Activated T-cell treated with anti-CD3 and anti-CD28 coated beads, Interleukin-2, amount 50 U/mL, for 1 hour (primary cell): ENCODE data around the gene WHRN.

Experiments
- DNase-seq: peaks from one replicate; pipeline ENCODE4 v3.0.0-alpha.2; 2020

WHRN gene

DNA sequence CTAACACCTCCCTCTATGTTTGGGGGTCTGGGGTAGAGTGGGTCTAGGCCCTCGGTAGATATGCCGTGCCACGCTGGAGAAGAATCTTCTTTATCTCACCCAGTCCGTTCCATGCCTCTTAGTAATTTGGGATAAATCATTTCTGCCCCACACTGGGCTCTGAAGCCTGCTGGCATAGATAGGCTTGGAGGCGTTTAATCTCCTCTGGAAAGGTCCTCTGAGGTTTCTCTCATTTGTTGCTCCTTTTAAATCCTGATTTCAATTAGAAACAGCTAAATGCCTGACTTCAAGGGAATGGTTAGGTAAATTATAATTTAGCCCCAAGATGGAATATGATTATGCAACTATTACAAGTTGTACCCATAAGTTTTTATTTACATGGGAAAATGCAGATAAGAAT is 59.7 kb downstream of the WHRN start:
- no peak for DNase-seq

DNA sequence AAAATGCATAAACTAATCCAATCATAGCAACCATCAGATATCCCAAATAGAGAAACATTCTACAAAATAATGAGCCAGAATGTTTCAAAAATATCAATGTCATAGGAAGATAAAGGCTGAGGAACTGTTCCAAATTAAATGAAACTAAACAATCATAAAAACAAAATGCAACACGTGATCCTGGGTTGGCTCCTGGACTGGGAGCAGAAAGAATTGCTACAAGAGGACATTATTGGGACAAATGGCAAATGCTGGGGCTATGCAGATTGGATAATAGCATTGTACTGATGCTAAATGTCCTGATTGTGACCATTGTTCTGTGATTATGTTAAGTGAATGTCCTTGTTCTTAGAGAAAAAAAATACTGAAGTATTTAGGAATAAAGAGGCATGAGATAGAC is 63.3 kb downstream of the WHRN start:
- DNase-seq = no peak

- DNase-seq = no peak
Observed at GRCh38 chr9:114437401-114437893, 67.8 kb downstream of the WHRN start.

GRCh38 chr9:114434878-114435311 is 70.4 kb downstream of the WHRN start:
- DNase-seq = no peak

DNA sequence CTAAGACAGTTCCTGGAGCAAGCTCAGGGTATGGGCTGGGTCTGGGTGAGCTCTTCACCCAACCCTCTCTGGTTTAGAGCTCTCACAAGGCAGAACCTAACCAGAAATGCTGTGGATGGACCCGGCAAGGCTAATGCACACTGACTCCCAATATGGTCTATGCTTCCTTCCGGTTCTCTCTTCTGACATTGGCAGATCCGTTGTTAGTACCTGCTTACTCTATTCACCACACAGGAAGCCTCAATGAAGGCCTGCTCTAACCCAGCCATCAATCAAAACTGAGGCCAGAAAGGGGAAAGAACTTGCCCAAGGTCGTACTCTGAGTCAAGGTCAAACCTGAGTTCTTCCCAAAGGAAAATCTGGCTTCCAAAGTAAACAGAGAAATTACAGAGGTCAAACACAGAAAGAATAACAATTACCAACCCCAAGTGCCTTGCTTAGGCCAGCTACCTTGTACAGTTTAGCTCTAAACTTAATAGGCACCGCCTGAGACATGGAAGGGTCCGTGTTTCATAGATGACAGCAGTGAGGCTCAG is 71.5 kb downstream of the WHRN start:
- DNase-seq = no peak

- no peak for DNase-seq
Observed at GRCh38 chr9:114433086-114433485, 72.2 kb downstream of the WHRN start.

DNA sequence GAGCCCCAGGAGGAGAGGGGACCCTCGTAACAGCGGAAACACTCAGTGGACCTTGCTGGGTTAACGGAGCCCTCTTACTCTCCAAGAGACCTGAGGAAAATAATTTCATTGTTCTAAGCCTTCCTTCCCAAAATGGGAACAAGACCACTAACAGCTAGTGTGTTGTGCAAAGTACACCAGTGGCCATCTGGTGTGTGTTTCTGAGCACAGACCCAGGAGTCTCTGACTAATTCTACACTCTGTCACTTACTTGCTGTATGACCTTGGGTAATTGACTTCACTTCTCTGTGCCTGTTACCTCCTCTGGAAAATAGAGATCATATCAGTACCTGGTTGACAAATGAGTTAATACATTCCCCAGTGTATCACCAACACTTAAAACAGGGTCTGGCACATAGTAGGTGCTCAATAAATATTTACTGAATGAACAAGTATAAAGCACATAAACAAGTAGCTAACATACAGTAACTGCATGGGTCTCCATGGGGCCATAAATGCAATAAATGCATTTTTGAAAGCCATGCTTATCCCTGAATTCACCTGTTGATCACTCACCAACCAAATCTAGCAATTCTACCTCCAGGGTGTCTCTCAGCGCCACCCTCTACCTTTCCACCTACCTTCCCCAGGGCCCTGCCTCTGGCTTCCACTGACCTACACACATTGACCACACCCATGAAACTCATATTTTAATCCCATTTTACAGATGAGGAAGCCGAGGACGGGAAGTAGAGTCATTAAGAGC is 72.8 kb downstream of the WHRN start:
- no peak for DNase-seq

- no peak for DNase-seq
Observed at GRCh38 chr9:114431770-114432169, 73.5 kb downstream of the WHRN start.

- DNase-seq = no peak
Observed at GRCh38 chr9:114431003-114431402, 74.3 kb downstream of the WHRN start.

- DNase-seq = no peak
Observed at GRCh38 chr9:114430457-114430856, 74.8 kb downstream of the WHRN start.

- no peak for DNase-seq
Observed at GRCh38 chr9:114429488-114429887, 75.8 kb downstream of the WHRN start.

DNA sequence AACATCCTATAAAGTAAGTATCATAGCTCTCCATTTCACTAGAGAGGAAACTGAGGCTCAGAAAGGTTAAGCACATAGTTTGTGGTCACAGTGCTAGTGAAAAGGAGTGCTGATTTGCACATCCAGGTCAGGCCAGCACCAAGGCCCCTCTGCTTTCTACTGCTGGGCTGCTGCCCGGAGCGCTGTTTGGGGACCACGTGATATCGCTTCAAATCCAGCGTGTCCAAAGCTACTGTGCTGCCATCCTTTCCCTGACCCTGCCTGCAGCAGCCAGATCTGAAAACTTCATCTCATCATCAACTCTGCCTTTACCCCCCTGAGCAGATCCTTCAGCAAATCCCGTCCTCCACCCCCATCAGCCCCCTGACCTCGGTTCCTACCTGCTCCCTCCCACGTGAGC is 76.8 kb downstream of the WHRN start:
- DNase-seq = no peak

DNA sequence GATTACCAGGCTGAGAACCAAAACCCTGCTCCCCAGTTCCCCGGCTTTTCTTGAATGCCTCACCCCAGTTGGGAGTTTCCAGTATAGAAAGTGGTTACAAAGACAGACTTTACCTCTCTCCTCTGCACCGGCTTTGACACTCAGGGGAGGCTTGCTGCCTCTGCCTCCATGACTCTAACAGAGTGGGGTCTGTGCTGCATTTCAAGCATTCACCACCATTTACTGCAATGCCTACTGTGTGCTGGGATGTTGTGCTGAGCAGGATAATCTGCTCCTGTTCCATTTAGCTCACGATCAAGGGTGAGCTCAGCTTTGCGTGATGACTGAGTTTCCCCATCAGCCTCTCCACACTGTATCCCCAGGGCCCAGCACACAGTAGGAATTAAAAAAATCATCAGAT is 77.6 kb downstream of the WHRN start:
- no peak for DNase-seq

DNA sequence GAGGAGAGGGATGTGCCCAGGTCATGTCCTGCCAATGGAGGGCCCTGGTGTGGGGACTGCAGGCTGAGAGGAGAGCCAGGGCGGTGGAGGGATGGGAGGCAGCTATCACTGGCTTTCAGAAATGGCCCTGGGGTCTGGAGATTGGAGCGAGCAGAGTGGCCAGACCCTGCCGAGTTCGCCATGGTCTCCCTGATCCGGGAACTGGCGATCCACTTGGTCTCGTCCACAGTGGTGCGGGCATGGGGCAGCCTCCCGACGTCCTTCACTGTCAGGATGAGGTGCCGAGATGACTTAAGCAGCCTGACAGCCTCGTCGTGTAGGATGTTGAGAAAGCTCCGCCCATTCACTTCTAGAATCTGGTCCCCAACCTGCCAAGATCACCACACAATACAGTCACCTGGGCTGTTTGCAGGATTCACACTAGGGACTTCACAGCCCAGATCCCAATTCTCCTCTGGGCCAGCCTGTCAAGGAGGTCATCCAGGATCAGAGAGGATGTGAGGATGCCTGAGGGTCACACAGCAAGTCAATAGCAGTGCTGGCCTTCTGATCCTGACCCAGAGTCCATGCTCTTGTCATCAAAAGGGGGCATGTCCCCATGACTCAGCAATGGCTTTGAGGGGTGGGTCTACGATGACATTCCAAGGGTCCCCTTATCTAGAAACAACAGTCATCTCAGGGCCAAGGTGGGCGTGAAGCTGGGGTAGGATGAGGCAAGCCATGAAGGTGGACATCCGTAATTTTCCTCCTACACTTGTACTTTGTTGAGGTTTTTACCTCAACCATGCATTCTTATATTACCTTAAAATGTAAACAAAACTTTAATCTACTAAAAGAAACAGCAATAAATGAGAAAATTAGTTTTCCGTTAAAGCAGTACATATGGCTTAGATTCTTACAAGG is 79.0 kb downstream of the WHRN start:
- DNase-seq = no peak

DNA sequence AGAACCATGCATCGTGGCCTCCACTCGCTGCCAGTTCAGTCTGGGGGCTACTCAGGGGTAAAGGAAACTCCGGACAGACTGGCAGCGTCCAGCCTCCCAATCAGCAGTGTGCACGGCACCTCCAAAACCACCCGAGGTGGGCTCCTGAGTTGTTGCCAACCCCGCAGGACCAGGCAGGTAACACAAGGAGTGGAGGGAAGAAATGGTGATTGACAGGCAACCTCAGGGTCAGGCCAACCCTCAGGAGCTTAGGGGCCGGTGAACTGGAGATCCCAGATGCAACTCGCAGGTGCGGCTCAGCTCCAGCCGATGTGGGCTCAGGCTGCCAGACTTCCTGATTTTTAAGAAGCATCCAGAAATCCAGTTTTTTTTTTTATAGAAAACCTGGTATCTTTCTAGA is 80.1 kb downstream of the WHRN start:
- no peak for DNase-seq

DNA sequence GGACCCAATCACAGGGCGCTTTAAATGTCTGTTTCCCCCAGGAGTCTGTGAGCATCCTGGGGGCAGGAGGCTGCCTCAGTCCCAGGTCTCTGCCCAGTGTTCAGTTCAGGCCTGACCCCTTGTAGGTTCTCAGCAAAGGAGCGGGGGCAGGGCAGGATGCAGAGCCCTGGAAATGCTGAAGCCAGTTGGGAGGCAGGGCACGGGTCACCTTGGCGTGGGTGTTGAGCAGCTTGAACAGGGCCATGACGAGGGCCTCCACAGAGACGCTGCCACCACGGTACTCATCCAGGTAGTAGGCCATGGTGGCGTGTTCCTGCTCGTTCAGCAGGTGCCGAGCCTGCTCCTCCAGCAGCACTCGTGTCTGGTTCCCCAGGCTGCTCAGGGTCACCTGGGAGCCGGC is 81.1 kb downstream of the WHRN start:
- DNase-seq = no peak

DNA sequence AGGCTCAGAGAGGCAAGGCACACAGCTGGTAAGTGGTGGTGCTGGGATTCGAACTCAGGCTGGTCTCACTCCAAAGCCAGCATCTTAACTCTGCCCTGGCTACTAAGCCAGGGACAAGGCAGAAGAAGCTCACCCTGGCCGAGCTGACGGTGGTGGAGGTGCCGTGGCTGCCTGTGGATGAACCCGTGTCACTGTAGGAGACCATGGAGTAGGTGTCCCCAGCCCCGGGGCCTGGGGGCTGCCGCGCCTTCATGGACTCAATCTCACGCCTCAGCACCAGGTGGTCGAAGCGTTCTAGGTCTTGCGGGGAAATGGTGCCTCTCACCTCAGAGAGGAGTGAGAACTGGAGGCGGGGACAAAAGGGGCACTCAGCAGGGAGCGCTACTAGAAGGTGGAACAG is 82.1 kb downstream of the WHRN start:
- no peak for DNase-seq

DNA sequence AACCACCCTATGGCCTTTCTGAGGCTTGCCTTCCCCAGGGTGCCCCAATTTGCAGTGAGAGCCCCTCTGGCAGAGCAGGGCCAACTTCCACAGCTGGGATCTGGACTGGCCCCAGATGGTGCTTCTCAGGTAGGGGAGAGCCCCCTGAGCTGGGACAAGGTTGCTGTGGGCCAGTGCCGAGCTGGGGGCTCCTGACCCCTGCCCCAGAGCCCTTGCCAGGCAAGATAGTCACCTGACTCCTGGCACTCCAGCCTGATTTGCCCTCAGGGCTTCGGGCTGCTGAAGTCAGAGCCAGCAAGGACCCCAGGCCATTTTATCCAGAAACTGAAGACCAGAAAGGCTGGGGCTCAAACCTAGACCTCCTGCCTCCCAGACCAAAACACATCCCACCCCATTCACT is 84.1 kb downstream of the WHRN start:
- DNase-seq = no peak

DNA sequence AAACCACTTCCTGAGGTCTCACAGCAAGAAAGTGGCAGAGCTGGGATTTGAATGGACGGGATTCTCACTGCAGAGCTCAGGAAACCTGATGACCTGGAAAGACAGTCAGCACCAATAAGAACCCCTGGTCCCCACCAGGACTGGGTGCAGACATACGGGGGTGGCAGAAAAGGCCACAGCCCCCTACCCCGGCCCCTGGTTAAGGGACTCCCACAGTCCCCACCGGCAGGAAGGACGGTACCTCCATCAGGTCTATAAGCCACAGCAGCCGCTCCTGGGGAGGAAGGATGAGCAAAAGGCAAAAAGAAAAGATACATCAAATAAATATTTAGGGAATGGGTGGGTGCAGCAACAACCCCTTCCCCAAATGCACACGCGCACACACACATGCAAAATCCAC is 85.5 kb downstream of the WHRN start:
- no peak for DNase-seq

- no peak for DNase-seq
Observed at GRCh38 chr9:114418053-114418452, 87.2 kb downstream of the WHRN start.

DNA sequence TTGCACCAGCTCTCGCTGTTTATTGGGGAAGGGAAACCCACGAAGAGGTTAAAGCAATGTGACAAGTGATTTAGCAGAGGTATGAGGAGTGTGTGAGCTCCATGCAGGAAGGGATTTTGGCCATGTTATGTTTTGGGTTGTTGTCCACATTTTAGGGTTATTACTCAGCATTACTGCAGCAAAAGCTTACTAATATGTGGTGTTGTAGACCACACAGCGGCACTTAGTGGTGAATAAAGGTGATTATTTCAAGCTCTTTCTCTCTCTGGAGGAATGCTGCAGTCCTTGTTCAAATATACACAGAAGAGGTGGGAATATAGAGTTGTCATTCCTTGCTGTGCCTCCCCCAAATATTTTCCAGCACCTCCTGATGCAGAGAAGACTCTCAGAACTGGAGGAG is 87.8 kb downstream of the WHRN start:
- DNase-seq = no peak

GRCh38 chr9:114416906-114417305 is 88.4 kb downstream of the WHRN start:
- no peak for DNase-seq

DNA sequence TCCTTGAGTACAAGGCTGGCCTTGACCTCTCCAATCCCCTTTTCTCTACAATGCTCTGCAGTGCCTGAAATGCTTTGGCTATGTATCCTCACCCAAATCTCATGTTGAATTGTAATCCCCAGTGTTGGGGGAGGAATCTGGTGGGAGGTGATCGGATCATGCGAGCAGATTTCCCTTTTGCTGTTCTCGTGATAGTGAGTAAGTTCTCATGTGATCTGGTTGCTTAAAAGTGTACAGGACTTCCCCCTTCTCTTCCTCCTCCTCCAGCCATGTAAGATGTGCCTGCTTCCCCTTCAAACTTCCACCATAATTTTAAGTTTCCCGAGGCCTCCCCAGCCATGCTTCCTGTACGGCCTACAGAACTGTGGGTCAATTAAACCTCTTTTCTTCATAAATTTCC is 89.0 kb downstream of the WHRN start:
- DNase-seq = no peak

DNA sequence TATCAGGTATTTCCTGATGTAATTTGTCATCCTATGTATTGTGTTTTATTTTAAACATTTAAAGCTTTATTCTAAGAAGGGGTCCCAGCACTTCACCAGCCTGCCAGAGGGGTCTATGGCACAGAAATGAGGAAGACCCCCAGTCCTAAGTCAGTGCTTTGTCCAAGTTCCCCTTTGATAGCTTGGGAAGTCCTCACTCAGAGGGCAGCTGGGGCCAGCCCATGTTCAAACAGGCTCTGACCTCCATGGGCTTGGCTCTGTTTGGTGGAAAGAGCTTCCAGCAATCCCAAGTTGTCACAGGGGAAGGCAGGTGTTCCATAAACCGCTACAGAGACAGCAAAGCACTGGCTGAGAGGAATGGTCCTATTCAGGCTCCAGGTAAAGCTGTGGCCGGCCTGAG is 90.9 kb downstream of the WHRN start:
- no peak for DNase-seq
